NAMALWA (cell line): Measurements from ENCODE around the gene ROS1.

Experiments
- DNase-seq: peaks from one replicate; pipeline ENCODE4 v3.0.0-alpha.2; 2015; ENCODE audit warnings: low spot score

The ROS1 gene

GRCh38 chr6:117440706-117441525, 15.2 kb upstream of the ROS1 start:
- DNase-seq, result no peak

- DNase-seq, result no peak
Observed at GRCh38 chr6:117432273-117432672, 6.5 kb upstream of the ROS1 start.

DNA sequence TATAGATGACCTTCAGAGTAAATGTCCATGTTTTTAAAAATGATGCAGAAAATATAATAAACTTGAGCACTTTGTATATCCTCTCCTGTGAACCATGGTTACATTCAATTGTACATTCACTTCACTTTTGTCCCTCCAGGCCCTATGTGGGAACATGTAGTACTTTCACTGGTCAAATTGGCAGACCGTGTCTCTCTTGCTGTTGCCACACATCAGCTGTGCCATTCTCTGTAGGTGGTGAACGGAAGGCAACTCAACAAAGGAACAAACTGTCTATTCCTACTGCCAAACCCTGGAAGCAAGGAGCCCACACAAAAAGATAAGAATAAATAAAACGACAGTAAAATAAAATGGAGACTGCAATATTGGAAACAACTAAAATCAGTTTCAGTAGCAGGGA, 2.0 kb downstream of the ROS1 start:
- no peak for DNase-seq

DNA sequence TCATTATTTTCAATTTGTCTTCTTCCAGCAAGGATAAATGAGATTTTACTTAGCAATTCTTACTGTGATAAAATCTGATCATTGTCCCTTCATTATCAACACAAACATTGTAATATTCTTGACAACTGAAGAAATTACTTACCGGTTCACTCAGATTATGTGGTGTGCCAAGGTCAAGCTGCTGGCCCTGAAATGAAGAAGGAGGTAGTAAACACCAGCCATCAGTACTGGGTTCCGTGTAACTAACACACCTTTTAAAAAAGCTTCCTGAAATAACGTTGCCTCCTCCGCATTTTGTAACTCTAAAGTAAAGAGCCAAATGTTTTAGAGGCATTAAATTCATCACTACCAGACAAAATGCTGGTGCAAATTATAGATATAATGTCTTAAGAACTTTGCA, 7.4 kb downstream of the ROS1 start:
- no peak for DNase-seq

GRCh38 chr6:117417851-117418250, 7.9 kb downstream of the ROS1 start:
- DNase-seq, result no peak

DNA sequence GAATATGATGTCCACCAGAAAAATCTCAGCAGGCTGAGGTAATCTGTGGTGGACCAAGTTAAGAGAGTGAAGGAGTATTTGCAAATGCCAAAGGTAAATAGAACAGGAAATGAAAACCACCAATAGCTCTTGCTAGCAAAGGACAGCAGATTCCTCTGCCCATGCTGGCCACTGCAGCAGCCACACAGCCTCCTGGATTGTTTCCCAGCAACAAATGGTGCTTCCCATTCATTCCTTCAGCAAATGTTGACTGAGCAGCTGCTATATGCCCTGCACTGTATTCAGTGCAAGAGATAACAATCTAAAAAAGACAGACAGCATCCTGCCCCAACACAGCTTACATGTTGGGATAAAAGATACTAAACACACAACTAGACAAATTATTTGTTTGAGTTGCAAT, 11.0 kb downstream of the ROS1 start:
- DNase-seq, result no peak

DNA sequence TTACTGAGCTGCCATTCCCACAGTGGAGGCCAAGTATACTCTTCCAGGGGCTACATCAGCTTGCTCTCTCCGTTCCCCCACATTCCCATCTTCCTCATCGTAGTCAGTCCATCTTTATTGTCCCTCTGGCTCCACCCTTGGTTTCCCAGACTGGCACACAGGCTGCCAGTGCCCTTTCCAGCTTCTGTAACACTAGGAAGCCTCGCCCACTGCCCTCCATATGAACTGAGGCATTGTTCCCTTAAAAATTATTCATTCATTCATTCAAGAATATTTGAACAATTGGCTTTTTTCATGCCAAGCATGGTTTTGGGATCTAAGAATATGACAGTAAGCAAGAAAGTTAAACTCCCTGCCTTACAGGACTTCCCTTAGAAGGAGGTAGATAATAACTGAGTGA, 14.3 kb downstream of the ROS1 start:
- DNase-seq, result no peak

GRCh38 chr6:117409863-117410262, 15.9 kb downstream of the ROS1 start:
- DNase-seq, result no peak

GRCh38 chr6:117409420-117409819, 16.3 kb downstream of the ROS1 start:
- DNase-seq, result no peak

- DNase-seq, result no peak
Observed at GRCh38 chr6:117404548-117404947, 21.2 kb downstream of the ROS1 start.

DNA sequence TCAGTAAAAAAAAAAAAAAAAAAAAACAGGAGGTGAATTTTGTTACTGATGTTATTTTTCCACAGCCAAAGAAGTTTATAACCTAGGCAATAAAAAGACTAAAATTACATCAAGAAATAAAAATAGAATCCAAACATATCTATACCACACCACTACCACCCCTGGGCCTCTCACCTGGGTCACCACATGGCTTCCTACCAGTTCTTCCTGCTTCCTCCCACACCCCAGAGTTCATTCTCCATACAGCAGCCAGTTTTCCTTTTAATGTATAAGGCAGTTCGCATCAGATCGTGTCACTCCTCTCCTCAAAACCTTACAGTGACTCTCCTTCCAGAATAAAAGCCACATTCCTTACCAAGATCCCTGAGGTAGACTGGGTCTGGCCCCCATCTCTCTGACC, 23.9 kb downstream of the ROS1 start:
- no peak for DNase-seq

DNA sequence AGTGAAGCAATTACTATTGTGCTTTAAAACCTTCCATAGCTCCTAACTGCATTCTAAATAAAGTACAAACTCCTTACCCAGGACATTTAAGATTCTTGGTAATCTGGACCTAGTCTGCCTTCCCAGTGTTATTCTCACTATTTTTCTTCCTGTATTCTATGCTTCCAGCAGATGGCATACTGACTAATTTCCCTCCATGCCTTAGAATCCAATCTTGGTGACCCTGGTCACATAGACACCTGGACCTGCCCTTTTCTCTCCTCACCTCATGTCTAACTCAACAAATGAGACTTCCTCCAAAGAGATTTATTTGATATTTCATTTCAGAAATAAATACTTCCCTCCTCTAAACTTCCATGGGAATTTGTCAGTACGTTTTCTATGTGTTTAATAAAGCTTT, 25.8 kb downstream of the ROS1 start:
- DNase-seq, result no peak

DNA sequence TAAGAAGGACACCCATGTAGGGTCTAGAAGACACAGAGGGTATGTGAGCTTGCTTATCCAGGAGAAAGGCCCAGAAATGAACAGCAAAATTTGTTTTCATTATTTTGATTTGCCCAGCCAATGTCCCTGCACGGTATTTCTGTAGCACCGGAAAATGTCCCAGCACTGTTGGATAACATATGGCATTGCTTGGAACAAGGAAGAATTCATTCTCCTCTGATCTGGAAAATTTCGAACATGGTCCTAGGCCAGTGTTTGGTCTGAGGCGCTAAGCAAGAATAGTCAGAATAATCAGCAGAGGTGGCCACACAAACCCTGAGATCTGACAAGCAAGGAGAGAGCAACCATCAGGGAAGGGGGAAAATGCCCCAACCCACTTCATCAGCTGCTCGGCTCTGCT, 26.6 kb downstream of the ROS1 start:
- DNase-seq, result no peak

GRCh38 chr6:117397536-117398227, 28.1 kb downstream of the ROS1 start:
- DNase-seq, result no peak

- DNase-seq, result no peak
Observed at GRCh38 chr6:117396228-117396627, 29.5 kb downstream of the ROS1 start.

- DNase-seq, result no peak
Observed at GRCh38 chr6:117395164-117395563, 30.6 kb downstream of the ROS1 start.

GRCh38 chr6:117393045-117393444, 32.7 kb downstream of the ROS1 start:
- DNase-seq, result no peak

DNA sequence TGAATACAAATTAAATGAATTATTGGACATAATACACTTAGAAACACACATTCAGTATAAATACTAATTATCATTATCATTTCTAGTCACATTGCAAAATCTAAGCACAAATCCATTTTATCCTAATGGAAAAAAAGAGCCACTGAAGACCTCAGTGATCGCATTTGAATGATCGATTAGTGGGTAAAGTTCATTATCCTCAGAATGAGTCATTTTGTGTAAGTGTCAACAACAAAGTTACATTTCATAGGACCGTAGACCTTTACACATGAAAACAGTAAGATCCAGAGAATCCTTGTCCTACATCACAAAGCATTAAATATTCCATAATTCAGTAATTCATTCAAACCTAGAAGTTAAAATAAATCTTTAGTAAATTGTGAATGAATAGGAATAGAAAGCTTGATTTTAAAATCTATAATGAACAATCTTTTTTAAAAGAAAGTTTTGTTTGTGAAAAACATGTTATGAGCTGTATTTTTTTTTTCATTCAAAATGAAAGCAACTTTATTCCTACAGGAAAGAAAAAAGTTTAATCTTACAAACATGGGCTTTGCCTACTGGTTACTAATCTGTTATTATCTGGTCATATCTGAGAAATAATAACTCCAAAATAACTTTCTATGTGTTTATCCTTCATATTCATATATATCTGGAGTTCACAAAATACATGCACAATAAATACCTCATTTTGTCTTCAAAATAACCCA, 33.7 kb downstream of the ROS1 start:
- no peak for DNase-seq

DNA sequence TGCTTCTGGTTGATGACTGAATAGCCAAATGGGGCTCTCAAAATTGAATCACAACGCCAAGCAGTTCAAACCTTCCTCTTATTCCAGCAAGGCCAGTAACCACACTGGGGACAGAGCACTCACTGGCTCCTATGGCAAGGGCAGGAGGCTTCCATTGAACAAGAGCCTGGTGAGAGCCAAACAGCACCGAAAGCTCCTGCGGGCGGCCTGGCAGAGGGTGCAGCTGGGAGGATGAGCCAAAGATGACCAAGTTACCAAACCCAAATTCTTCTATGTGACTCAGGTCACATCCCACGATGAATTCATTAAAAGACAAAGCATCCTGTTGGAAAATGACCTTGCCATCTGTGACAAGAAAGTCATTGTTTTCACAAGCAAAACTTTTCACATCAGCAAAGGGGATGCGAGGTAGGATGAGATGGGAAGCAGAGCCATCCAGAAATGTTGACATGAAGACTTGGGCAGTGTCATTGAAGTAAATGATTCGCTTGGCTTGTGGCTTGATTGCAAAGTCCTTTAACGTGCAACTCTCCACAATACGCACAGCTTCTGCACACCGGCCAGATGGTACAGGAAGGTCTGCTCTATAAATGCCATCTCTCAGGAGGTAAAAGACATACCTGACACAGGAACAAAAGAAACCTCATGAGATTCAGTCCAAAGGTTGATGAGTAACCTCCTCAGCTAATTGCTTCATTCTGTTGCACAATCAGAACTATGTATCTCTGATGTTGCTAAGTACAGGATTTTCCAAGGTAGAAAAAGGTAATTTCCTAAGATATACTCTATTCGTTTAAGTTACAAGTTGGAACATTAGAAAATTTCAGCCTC, 36.3 kb downstream of the ROS1 start:
- no peak for DNase-seq

GRCh38 chr6:117387454-117387974, 38.2 kb downstream of the ROS1 start:
- DNase-seq, result no peak

DNA sequence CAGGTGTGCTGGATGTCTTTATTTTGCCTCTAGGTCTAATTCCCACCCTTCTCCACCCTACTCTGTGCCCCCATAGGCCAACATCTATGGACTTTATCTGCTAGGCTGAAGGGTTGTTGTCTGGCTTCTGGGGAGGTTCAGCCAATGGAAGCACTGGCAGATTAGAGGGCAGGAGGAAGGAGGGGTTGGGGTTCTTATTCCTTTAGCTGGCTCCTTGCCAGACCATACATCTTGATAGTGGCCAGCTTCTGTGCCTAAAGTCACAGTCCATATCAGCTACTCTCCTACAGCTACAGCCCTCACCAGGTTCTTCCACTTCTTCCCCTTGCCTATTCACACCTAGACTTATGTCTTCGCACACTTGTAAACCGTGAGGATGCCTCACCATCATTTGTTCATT, 41.1 kb downstream of the ROS1 start:
- no peak for DNase-seq

DNA sequence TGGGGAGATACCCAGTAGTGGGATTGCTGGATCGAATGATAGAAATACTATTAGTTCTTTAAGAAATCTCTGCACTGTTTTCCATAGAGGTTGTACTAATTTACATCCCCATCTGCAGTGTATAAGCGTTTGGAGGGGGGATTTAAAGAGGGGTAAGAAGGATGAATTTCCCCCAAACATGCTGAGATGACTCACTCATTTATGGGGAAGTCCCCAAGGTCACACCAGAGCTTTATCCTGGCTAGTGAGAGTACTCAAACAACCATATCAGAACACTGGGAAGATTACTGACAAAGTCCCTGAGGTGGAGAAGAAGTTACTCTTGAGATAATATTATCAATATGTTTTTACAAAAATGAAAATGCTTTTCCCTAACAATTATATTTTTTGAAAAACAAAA, 44.0 kb downstream of the ROS1 start:
- DNase-seq, result no peak
